Caco-2 (cell line): ENCODE data around the gene COL13A1. TPM values are rescaled to one million over a fixed set of nuclear protein-coding genes. Genes with fewer than 3 reads are reported as not detected.

Source experiments
- BruUV-seq: library from RNA; stranded (reverse); fragments of 400-500 nt; replicated peaks from 2 replicates; lab custom pipeline; 2021; lab: Mats Ljungman, UMichigan
- CTCF ChIA-PET: fragments of 300-600 bp; sonication (Branson Sonifier 250); formaldehyde crosslinking; loops from one replicate; lab custom pipeline; 2022; ENCODE audit warnings: antibody characterized with exemption; lab: Charles Lee
- POLR2A ChIA-PET: fragments of 300-600 bp; sonication (Branson Sonifier 250); formaldehyde crosslinking; loops from one replicate; lab custom pipeline; 2022; ENCODE audit warnings: antibody characterized with exemption; lab: Charles Lee
- DNase-seq, 2 experiments: peaks; one replicate each; pipeline versions ENCODE4 v3.0.0 to v3.0.0-alpha.2; 2020 to 2022
- H3K27me3 ChIP-seq: replicated peaks from 2 replicates; pipeline ENCODE4 v1.6.0; 2011; ENCODE audit warnings: low read length; ENCODE audit not compliant: control insufficient read depth, insufficient read depth
- H3K36me3 ChIP-seq: 2 replicates; pipeline ENCODE4 v1.5.1; 2011; ENCODE audit warnings: low read length; ENCODE audit not compliant: control insufficient read depth, insufficient read depth
- H3K4me1 ChIP-seq: fragments of 250-450 bp; sonication (Bioruptor Pico); 2 replicates; pipeline ENCODE4 v1.5.1; 2020; ENCODE audit warnings: mild to moderate bottlenecking
- H3K4me3 ChIP-seq: 2 replicates; pipeline ENCODE4 v1.5.1; 2011; ENCODE audit warnings: low read depth, mild to moderate bottlenecking, control low read depth, low read length
- H3K9me3 ChIP-seq: fragments of 250-450 bp; sonication (Bioruptor Pico); 2 replicates; pipeline ENCODE4 v1.5.1; 2020; ENCODE audit warnings: mild to moderate bottlenecking, moderate library complexity
- H3K27ac Mint-ChIP-seq: one replicate; pipeline ENCODE4 v1.8.0; 2022; ENCODE audit warnings: mixed read lengths; ENCODE audit not compliant: unreplicated experiment
- H3K27me3 Mint-ChIP-seq: one replicate; pipeline ENCODE4 v1.8.0; 2022; ENCODE audit warnings: mixed read lengths; ENCODE audit not compliant: insufficient read depth, unreplicated experiment
- H3K36me3 Mint-ChIP-seq: one replicate; pipeline ENCODE4 v1.8.0; 2022; ENCODE audit warnings: mild to moderate bottlenecking, mixed read lengths; ENCODE audit not compliant: insufficient read depth, unreplicated experiment
- H3K4me1 Mint-ChIP-seq: one replicate; pipeline ENCODE4 v1.8.0; 2022; ENCODE audit warnings: low read depth, mixed read lengths; ENCODE audit not compliant: unreplicated experiment
- H3K4me3 Mint-ChIP-seq: one replicate; pipeline ENCODE4 v1.8.0; 2022; ENCODE audit warnings: mild to moderate bottlenecking, moderate library complexity, mixed read lengths; ENCODE audit not compliant: unreplicated experiment
- H3K9me3 Mint-ChIP-seq: one replicate; pipeline ENCODE4 v1.8.0; 2022; ENCODE audit warnings: mixed read lengths; ENCODE audit not compliant: unreplicated experiment
- intact Hi-C: fragments of 100-400 bp; cut with micrococcal nuclease; formaldehyde crosslinking; loops from one replicate; pipeline ENCODE4 v1.10.0; 2022; ENCODE audit not compliant: unreplicated experiment
- total RNA-seq: library from RNA; stranded (reverse); gene quantifications from 2 replicates; pipeline ENCODE4 v1.2.3, GENCODE V29; 2022
- TF ChIP-seq, protein P1 (sequence below), 2 experiments: fragments of 200-600 bp in 1 of 2; IDR thresholded peaks; 1 replicate in 1 of 2; 2 replicates in 1 of 2; pipeline versions ENCODE4 v1.5.1 to v1.8.0; 2011 to 2022; ENCODE audit warnings: antibody characterized with exemption in 1 of 2, control low read depth in 1 of 2, inconsistent platforms in 1 of 2, low read depth in 1 of 2, low read length in 1 of 2, mild to moderate bottlenecking in 1 of 2, moderate library complexity in 1 of 2; ENCODE audit not compliant: insufficient read depth in 1 of 2, severe bottlenecking in 1 of 2, unreplicated experiment in 1 of 2

The COL13A1 gene
- total RNA-seq, 1 experiment from 2014 or later, result not detected

GRCh38 chr10:69862882-69863530 is 61.3 kb downstream of the COL13A1 start:
- no peak for DNase-seq
- POLR2A ChIA-PET, result no interaction called here
- no peaks in the 10 kb centered on the region for H3K4me1 ChIP-seq
- H3K36me3 Mint-ChIP-seq, result no peaks in the 10 kb centered on the region
- BruUV-seq, result no TSS peak
- no peak overlapping the region for H3K4me3 Mint-ChIP-seq
- no peaks in the 10 kb centered on the region for H3K9me3 ChIP-seq
- H3K36me3 ChIP-seq, result no peaks in the 10 kb centered on the region
- H3K9me3 Mint-ChIP-seq, result no peaks in the 10 kb centered on the region
- TF ChIP-seq, protein P1, sequence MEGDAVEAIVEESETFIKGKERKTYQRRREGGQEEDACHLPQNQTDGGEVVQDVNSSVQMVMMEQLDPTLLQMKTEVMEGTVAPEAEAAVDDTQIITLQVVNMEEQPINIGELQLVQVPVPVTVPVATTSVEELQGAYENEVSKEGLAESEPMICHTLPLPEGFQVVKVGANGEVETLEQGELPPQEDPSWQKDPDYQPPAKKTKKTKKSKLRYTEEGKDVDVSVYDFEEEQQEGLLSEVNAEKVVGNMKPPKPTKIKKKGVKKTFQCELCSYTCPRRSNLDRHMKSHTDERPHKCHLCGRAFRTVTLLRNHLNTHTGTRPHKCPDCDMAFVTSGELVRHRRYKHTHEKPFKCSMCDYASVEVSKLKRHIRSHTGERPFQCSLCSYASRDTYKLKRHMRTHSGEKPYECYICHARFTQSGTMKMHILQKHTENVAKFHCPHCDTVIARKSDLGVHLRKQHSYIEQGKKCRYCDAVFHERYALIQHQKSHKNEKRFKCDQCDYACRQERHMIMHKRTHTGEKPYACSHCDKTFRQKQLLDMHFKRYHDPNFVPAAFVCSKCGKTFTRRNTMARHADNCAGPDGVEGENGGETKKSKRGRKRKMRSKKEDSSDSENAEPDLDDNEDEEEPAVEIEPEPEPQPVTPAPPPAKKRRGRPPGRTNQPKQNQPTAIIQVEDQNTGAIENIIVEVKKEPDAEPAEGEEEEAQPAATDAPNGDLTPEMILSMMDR (IDR thresholded peaks at IDR 0.05; ENCODE audit: insufficient read depth in 1 of 2, low read depth in 1 of 2, low read length in 1 of 2, severe bottlenecking in 1 of 2, unreplicated experiment in 1 of 2), result no peak
- no peaks in the 10 kb centered on the region; the same call in 1 of the 2 replicates for H3K27me3 ChIP-seq
- CTCF ChIA-PET, result interaction anchor here (1.3 kb wide), 1 partner anchor 96 kb away, joined by 3 read pairs; no protein-coding TSS in a partner anchor
- no peak overlapping the region for H3K27ac Mint-ChIP-seq
- peaks cover 16% of the 10 kb centered on the region for H3K27me3 Mint-ChIP-seq
- no peaks in the 10 kb centered on the region for H3K4me1 Mint-ChIP-seq
- intact Hi-C loops, result no loop called here
- H3K4me3 ChIP-seq, result no peak overlapping the region

DNA sequence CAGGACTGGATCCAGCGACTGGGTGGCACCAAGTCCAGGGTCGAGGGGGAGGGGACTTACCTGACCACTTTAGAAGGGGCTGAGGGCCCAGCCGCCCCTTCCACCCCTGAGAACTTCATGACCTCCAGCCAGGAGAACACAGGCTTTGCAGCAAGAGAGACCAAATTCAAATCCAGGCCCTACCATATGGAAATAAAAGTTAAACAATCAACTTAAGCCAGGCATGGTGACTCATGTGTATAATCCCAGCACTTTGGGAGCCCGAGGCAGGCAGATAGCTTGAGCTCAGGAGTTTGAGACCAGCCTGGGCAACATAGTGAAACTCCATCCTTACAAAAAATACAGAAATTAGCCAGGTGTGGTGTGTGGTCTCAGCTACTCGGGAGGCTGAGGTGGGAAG is 61.9 kb downstream of the COL13A1 start:
- no TSS peak for BruUV-seq
- CTCF ChIA-PET, result interaction anchor here (0.9 kb wide), 1 partner anchor 20 kb away, joined by 5 read pairs; no protein-coding TSS in a partner anchor
- Histone ChIP-seq H3K4me3 (no peak overlapping the region), H3K27me3 (no peaks in the 10 kb centered on the region; the same call in 1 of the 2 replicates), H3K36me3 (no peaks in the 10 kb centered on the region), H3K9me3 (no peaks in the 10 kb centered on the region), H3K4me1 (no peaks in the 10 kb centered on the region)
- POLR2A ChIA-PET, result no interaction called here
- no peaks in the 10 kb centered on the region for H3K36me3 Mint-ChIP-seq
- no peak overlapping the region for H3K4me3 Mint-ChIP-seq
- H3K9me3 Mint-ChIP-seq, result no peaks in the 10 kb centered on the region
- intact Hi-C loops, result no loop called here
- H3K27me3 Mint-ChIP-seq, result peaks cover 16% of the 10 kb centered on the region
- no peak overlapping the region for H3K27ac Mint-ChIP-seq
- TF ChIP-seq, protein P1 (IDR thresholded peaks at IDR 0.05; ENCODE audit: insufficient read depth in 1 of 2, low read depth in 1 of 2, low read length in 1 of 2, severe bottlenecking in 1 of 2, unreplicated experiment in 1 of 2), result no peak
- H3K4me1 Mint-ChIP-seq, result no peaks in the 10 kb centered on the region
- DNase-seq, result no peak

- no peak for DNase-seq
- Histone ChIP-seq H3K4me1 (no peaks in the 10 kb centered on the region), H3K4me3 (no peak overlapping the region), H3K27me3 (no peaks in the 10 kb centered on the region; the same call in 1 of the 2 replicates), H3K9me3 (no peaks in the 10 kb centered on the region), H3K36me3 (no peaks in the 10 kb centered on the region)
- H3K4me1 Mint-ChIP-seq, result no peaks in the 10 kb centered on the region
- ChIA-PET CTCF (interaction anchor here (0.9 kb wide), 1 partner anchor 19 kb away, joined by 5 read pairs; no protein-coding TSS in a partner anchor), POLR2A (no interaction called here)
- intact Hi-C loops, result no loop called here
- TF ChIP-seq, protein P1 (IDR thresholded peaks at IDR 0.05; ENCODE audit: insufficient read depth in 1 of 2, low read depth in 1 of 2, low read length in 1 of 2, severe bottlenecking in 1 of 2, unreplicated experiment in 1 of 2), result no peak
- H3K27me3 Mint-ChIP-seq, result peaks cover 17% of the 10 kb centered on the region
- H3K27ac Mint-ChIP-seq, result no peak overlapping the region
- no peaks in the 10 kb centered on the region for H3K9me3 Mint-ChIP-seq
- no peak overlapping the region for H3K4me3 Mint-ChIP-seq
- no peaks in the 10 kb centered on the region for H3K36me3 Mint-ChIP-seq
- no TSS peak for BruUV-seq
These were observed 62.6 kb downstream of the COL13A1 start for GRCh38 chr10:69864321-69864720.
